IPS-18c (cell line): Measurements from ENCODE around the gene XYLT1.
A peak's percentile ranks its signal among the peaks of the same experiment; 100 is the strongest.

Source experiments
- H3K4me3 ChIP-seq: 2 replicates; pipeline ENCODE4 v1.7.0; 2013; ENCODE audit warnings: low read depth, mild to moderate bottlenecking, low read length, moderate library complexity; ENCODE audit not compliant: insufficient read depth
- H3K9me3 ChIP-seq: one replicate; pipeline ENCODE4 v1.6.1; 2013; ENCODE audit warnings: mild to moderate bottlenecking, low read length, moderate library complexity; ENCODE audit not compliant: control insufficient read depth, insufficient read depth

Gene XYLT1

GRCh38 chr16:17070882-17071592, 399.7 kb downstream of the XYLT1 start:
- H3K4me3 ChIP-seq, result 0 out of 2 replicates have a peak overlapping the region, but pooled peaks have one; percentile 15
- H3K9me3 ChIP-seq, result no peaks in the 10 kb centered on the region

- H3K4me3 ChIP-seq, result no peak overlapping the region
- H3K9me3 ChIP-seq, result no peaks in the 10 kb centered on the region
These were observed 401.1 kb downstream of the XYLT1 start for GRCh38 chr16:17069681-17070080.

- H3K4me3 ChIP-seq, result no peak overlapping the region
These were observed 402.2 kb downstream of the XYLT1 start for GRCh38 chr16:17068524-17068923.

GRCh38 chr16:17067882-17068281, 402.9 kb downstream of the XYLT1 start:
- no peak overlapping the region for H3K4me3 ChIP-seq
- H3K9me3 ChIP-seq, result no peaks in the 10 kb centered on the region

More at GRCh38 chr16:17068524-17068923, 402.2 kb downstream of the XYLT1 start:
- no peaks in the 10 kb centered on the region for H3K9me3 ChIP-seq

- Histone ChIP-seq H3K9me3 (no peaks in the 10 kb centered on the region), H3K4me3 (no peak overlapping the region)
These were observed 407.3 kb downstream of the XYLT1 start for GRCh38 chr16:17063201-17064139.

GRCh38 chr16:17062676-17063075, 408.1 kb downstream of the XYLT1 start:
- Histone ChIP-seq H3K9me3 (no peaks in the 10 kb centered on the region), H3K4me3 (no peak overlapping the region)

- Histone ChIP-seq H3K4me3 (no peak overlapping the region), H3K9me3 (no peaks in the 10 kb centered on the region)
These were observed 409.4 kb downstream of the XYLT1 start for GRCh38 chr16:17061326-17061725.

- H3K4me3 ChIP-seq, result no peak overlapping the region
- no peaks in the 10 kb centered on the region for H3K9me3 ChIP-seq
These were observed 412.3 kb downstream of the XYLT1 start for GRCh38 chr16:17058471-17058870.

GRCh38 chr16:17056666-17057065, 414.1 kb downstream of the XYLT1 start:
- Histone ChIP-seq H3K4me3 (no peak overlapping the region), H3K9me3 (no peaks in the 10 kb centered on the region)

GRCh38 chr16:17053536-17054160, 417.1 kb downstream of the XYLT1 start:
- Histone ChIP-seq H3K4me3 (no peak overlapping the region), H3K9me3 (no peaks in the 10 kb centered on the region)
